ENCODE measurements around the gene DPEP2. TPM values are rescaled to one million over a fixed set of nuclear protein-coding genes. Genes with fewer than 3 reads are reported as not detected.
"Not testable (repeated sequence)": the region's sequence is repeated elsewhere in the genome, so short reads cannot be mapped to it uniquely, and the experiment has no call there.

Gene DPEP2
- total and polyA plus RNA-seq, 2 of the 13 experiments (the other 11 are each of a cell fraction or from before 2014, with no cell fraction given), result 0.18 TPM; not detected in 1

DNA sequence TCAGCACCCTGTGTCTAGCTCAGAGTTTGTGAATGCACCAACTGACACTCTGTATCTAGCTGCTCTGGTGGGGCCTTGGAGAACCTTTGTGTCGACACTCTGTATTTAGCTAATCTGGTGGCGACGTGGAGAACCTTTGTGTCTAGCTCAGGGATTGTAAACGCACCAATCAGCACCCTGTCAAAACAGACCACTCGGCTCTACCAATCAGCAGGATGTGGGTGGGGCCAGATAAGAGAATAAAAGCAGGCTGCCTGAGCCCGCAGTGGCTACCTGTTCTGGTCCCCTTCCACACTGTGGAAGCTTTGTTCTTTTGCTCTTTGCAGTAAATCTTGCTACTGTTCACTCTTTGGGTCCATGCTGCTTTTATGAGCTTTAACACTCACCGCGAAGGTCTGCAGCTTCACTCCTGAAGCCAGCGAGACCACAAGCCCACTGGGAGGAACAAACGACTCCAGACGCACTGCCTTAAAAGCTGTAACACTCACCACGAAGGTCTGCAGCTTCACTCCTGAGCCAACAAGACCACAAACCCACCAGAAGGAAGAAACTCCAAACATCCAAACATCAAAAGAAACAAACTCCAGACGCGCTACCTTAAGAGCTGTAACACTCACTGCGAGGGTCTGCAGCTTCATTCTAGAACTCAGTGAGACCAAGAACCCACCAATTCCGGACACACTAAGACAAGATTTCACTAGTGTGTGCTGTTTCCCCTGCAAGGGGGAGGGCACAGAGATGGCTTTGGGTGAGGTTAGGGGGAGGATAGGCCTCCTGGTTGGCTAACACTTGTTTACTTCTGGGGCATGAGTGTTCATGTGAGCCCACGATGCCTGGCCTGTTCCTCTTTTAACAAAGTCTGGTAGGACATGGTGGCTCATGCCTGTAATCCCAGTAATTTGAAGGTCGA, at the start of gene DPEP2 (continued):
- TF ChIP-seq POLR2G (IDR thresholded peaks at IDR 0.05; ENCODE audit: low read depth, low read length) (peak; percentile 44; the same call in 1 of the 2 replicates), GATA4 (IDR thresholded peaks at IDR 0.05; ENCODE audit: borderline replicate concordance, low read depth) (peak; percentile 32; the same call in 1 of the 2 replicates), KLF16 (CRISPR knock-in tag; IDR thresholded peaks at IDR 0.05) (peak in 1 of 2 experiments; percentile 57; a peak in 1 of 4 replicates), ZC3H13 (CRISPR knock-in tag; IDR thresholded peaks at IDR 0.05) (0 out of 2 replicates have a peak, but pooled peaks have one; percentile 16), RBM22 (optimal IDR thresholded peaks at IDR 0.05; ENCODE audit: low read length) (peak; percentile 23), FOXK2 (IDR thresholded peaks at IDR 0.05) (peak; percentile 25; the same call in 1 of the 2 replicates), SAP130 (CRISPR knock-in tag; IDR thresholded peaks at IDR 0.05; ENCODE audit: low read depth) (peak; percentile 53), NFYC (CRISPR knock-in tag; IDR thresholded peaks at IDR 0.05) (peak; percentile 88), ZNF878 (CRISPR knock-in tag; IDR thresholded peaks at IDR 0.05) (peak; percentile 47; the same call in 1 of the 2 replicates), ZNF773 (CRISPR knock-in tag; IDR thresholded peaks at IDR 0.05; ENCODE audit: borderline replicate concordance) (0 out of 2 replicates have a peak, but pooled peaks have one; percentile 16), TCF12 (CRISPR knock-in tag; IDR thresholded peaks at IDR 0.05) (0 out of 2 replicates have a peak, but pooled peaks have one; percentile 55), MIER3 (CRISPR knock-in tag; IDR thresholded peaks at IDR 0.05; ENCODE audit: borderline replicate concordance) (peak; percentile 43; the same call in 1 of the 2 replicates), ZBTB38 (CRISPR knock-in tag; IDR thresholded peaks at IDR 0.05) (peak; percentile 76; the same call in 1 of the 2 replicates), SMAD3 (CRISPR knock-in tag; IDR thresholded peaks at IDR 0.05) (0 out of 2 replicates have a peak, but pooled peaks have one; percentile 48), SALL1 (CRISPR knock-in tag; IDR thresholded peaks at IDR 0.05) (0 out of 2 replicates have a peak, but pooled peaks have one; percentile 39), POLR2AphosphoS5 (IDR thresholded peaks at IDR 0.05; ENCODE audit: low read depth, low read length) (peak; percentile 72), CREB1 (IDR thresholded peaks at IDR 0.05) (peak; percentile 40; the same call in 1 of the 2 replicates), JUNB (CRISPR knock-in tag; IDR thresholded peaks at IDR 0.05; ENCODE audit: borderline replicate concordance) (peak; percentile 38; the same call in 1 of the 2 replicates), FOXA1 (CRISPR knock-in tag; IDR thresholded peaks at IDR 0.05) (peak; percentile 45; the same call in 1 of the 2 replicates), TARDBP (CRISPR knock-in tag; IDR thresholded peaks at IDR 0.05) (peak; percentile 67), GATAD2A (CRISPR knock-in tag; IDR thresholded peaks at IDR 0.05) (peak; percentile 21; the same call in 1 of the 2 replicates), TAF1 (CRISPR knock-in tag; IDR thresholded peaks at IDR 0.05) (peak; percentile 39; the same call in 1 of the 2 replicates), ZNF207 (IDR thresholded peaks at IDR 0.05; ENCODE audit: borderline replicate concordance) (0 out of 2 replicates have a peak, but pooled peaks have one; percentile 15)
- TF ChIP-seq TCF12 (IDR thresholded peaks at IDR 0.05); CREB1 (CRISPR knock-in tag; IDR thresholded peaks at IDR 0.05); FOXA1 (IDR thresholded peaks at IDR 0.05): not testable (repeated sequence)
- TF ChIP-seq, protein P1, sequence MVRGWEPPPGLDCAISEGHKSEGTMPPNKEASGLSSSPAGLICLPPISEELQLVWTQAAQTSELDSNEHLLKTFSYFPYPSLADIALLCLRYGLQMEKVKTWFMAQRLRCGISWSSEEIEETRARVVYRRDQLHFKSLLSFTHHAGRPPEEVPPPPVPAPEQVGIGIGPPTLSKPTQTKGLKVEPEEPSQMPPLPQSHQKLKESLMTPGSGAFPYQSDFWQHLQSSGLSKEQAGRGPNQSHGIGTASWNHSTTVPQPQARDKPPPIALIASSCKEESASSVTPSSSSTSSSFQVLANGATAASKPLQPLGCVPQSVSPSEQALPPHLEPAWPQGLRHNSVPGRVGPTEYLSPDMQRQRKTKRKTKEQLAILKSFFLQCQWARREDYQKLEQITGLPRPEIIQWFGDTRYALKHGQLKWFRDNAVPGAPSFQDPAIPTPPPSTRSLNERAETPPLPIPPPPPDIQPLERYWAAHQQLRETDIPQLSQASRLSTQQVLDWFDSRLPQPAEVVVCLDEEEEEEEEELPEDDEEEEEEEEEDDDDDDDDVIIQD (CRISPR knock-in tag; IDR thresholded peaks at IDR 0.05; ENCODE audit: low read depth), result peak; percentile 75; the same call in 1 of the 2 replicates
- TF ChIP-seq, protein P2, sequence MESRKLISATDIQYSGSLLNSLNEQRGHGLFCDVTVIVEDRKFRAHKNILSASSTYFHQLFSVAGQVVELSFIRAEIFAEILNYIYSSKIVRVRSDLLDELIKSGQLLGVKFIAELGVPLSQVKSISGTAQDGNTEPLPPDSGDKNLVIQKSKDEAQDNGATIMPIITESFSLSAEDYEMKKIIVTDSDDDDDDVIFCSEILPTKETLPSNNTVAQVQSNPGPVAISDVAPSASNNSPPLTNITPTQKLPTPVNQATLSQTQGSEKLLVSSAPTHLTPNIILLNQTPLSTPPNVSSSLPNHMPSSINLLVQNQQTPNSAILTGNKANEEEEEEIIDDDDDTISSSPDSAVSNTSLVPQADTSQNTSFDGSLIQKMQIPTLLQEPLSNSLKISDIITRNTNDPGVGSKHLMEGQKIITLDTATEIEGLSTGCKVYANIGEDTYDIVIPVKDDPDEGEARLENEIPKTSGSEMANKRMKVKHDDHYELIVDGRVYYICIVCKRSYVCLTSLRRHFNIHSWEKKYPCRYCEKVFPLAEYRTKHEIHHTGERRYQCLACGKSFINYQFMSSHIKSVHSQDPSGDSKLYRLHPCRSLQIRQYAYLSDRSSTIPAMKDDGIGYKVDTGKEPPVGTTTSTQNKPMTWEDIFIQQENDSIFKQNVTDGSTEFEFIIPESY (CRISPR knock-in tag; IDR thresholded peaks at IDR 0.05), result 0 out of 2 replicates have a peak, but pooled peaks have one; percentile 45

All from HepG2 (cell line).